A673 (cell line): ENCODE measurements around the gene IL1RAPL2. TPM values are rescaled to one million over a fixed set of nuclear protein-coding genes. Genes with fewer than 3 reads are reported as not detected.

ENCODE experiments used
- BruUV-seq: library from RNA; stranded (reverse); fragments of 400-500 nt; replicated peaks from 2 replicates; lab custom pipeline; 2021; lab: Mats Ljungman, UMichigan
- CTCF ChIA-PET: fragments of 300-600 bp; sonication (Branson Sonifier 250); formaldehyde crosslinking; loops from one replicate; lab custom pipeline; 2022; ENCODE audit warnings: antibody characterized with exemption; lab: Charles Lee
- POLR2A ChIA-PET: fragments of 300-600 bp; sonication (Branson Sonifier 250); formaldehyde crosslinking; loops from one replicate; lab custom pipeline; 2022; ENCODE audit warnings: antibody characterized with exemption; ENCODE audit not compliant: low non-redundant PET; lab: Charles Lee
- DNase-seq: peaks from one replicate; pipeline ENCODE4 v3.0.0-alpha.2; 2015; ENCODE audit warnings: low spot score
- H3K27ac ChIP-seq: fragments of 200-600 bp; sonication (generic); 2 replicates; pipeline ENCODE4 v1.5.1; 2016; ENCODE audit warnings: mixed run types, low read depth, mild to moderate bottlenecking, mixed read lengths, antibody characterized with exemption, low read length; ENCODE audit not compliant: poor library complexity, severe bottlenecking
- H3K27me3 ChIP-seq: fragments of 200-600 bp; sonication (generic); replicated peaks from 2 replicates; pipeline ENCODE4 v1.6.1; 2017; ENCODE audit warnings: mixed run types, low read depth, mild to moderate bottlenecking, mixed read lengths, antibody characterized with exemption, low read length; ENCODE audit not compliant: insufficient read depth, poor library complexity
- H3K36me3 ChIP-seq: fragments of 200-600 bp; sonication (generic); 2 replicates; pipeline ENCODE4 v1.6.1; 2016; ENCODE audit warnings: mixed run types, mild to moderate bottlenecking, mixed read lengths, antibody characterized with exemption, low read length; ENCODE audit not compliant: insufficient read depth, poor library complexity, severe bottlenecking
- H3K4me1 ChIP-seq: fragments of 200-600 bp; sonication (generic); 2 replicates; pipeline ENCODE4 v1.6.1; 2017; ENCODE audit warnings: mixed run types, mild to moderate bottlenecking, mixed read lengths, antibody characterized with exemption, low read length; ENCODE audit not compliant: insufficient read depth, poor library complexity, severe bottlenecking
- H3K4me3 ChIP-seq: fragments of 200-600 bp; sonication (generic); 2 replicates; pipeline ENCODE4 v1.5.1; 2016; ENCODE audit warnings: low read depth, mixed run types, mild to moderate bottlenecking, mixed read lengths, low read length; ENCODE audit not compliant: poor library complexity, severe bottlenecking
- H3K9me3 ChIP-seq: fragments of 200-600 bp; sonication (generic); 2 replicates; pipeline ENCODE4 v1.6.1; 2016; ENCODE audit warnings: mixed run types, low read depth, mild to moderate bottlenecking, mixed read lengths, antibody characterized with exemption, low read length; ENCODE audit not compliant: poor library complexity, severe bottlenecking
- CTCF ChIP-seq: fragments of 300-800, 200-600 bp; sonication (generic); conservative IDR thresholded peaks from 2 replicates; pipeline ENCODE4 v1.5.1; 2017; ENCODE audit warnings: low read depth, mild to moderate bottlenecking, antibody characterized with exemption, low read length, moderate library complexity, mixed read lengths
- EZH2 ChIP-seq: fragments of 200-600 bp; sonication (generic); IDR thresholded peaks from 2 replicates; pipeline ENCODE4 v1.6.1; 2017; ENCODE audit warnings: borderline replicate concordance, low read depth, mild to moderate bottlenecking, mixed read lengths, antibody characterized with exemption, low read length; ENCODE audit not compliant: poor library complexity, severe bottlenecking
- intact Hi-C: fragments of 100-400 bp; cut with micrococcal nuclease; formaldehyde crosslinking; loops from one replicate; pipeline ENCODE4 v1.10.0; 2022; ENCODE audit not compliant: unreplicated experiment
- total RNA-seq: library from RNA; stranded (reverse); gene quantifications from 2 replicates; pipeline ENCODE4 v1.2.3, GENCODE V29; 2021

The IL1RAPL2 gene
- total RNA-seq, 1 experiment from 2014 or later, result not detected

GRCh38 chrX:105608745-105609144, 1042.7 kb downstream of the IL1RAPL2 start:
- DNase-seq, result no peak
- H3K27me3 ChIP-seq, result no peaks in the 10 kb centered on the region
- no peaks in the 10 kb centered on the region for H3K4me1 ChIP-seq
- intact Hi-C loops, result no loop called here
- no peaks in the 10 kb centered on the region for H3K9me3 ChIP-seq
- ChIA-PET POLR2A (no interaction called here), CTCF (no interaction called here)
- H3K36me3 ChIP-seq, result no peaks in the 10 kb centered on the region
- TF ChIP-seq EZH2, result no peak
- no peak for TF ChIP-seq CTCF
- BruUV-seq, result no TSS peak
- no peak overlapping the region for H3K4me3 ChIP-seq
- H3K27ac ChIP-seq, result no peak overlapping the region

- no peak overlapping the region for H3K27ac ChIP-seq
- no peaks in the 10 kb centered on the region for H3K27me3 ChIP-seq
- TF ChIP-seq CTCF (no peak), EZH2 (no peak)
- no peaks in the 10 kb centered on the region for H3K4me1 ChIP-seq
- ChIA-PET POLR2A (no interaction called here), CTCF (no interaction called here)
- DNase-seq, result no peak
- no peaks in the 10 kb centered on the region for H3K9me3 ChIP-seq
- BruUV-seq, result no TSS peak
- H3K4me3 ChIP-seq, result no peak overlapping the region
- no peaks in the 10 kb centered on the region for H3K36me3 ChIP-seq
- intact Hi-C loops, result no loop called here
Observed at GRCh38 chrX:105609530-105609929, 1043.5 kb downstream of the IL1RAPL2 start.

GRCh38 chrX:105610411-105610810, 1044.4 kb downstream of the IL1RAPL2 start:
- DNase-seq, result no peak
- Histone ChIP-seq H3K36me3 (no peaks in the 10 kb centered on the region), H3K9me3 (no peaks in the 10 kb centered on the region), H3K27ac (no peak overlapping the region), H3K27me3 (no peaks in the 10 kb centered on the region), H3K4me1 (no peaks in the 10 kb centered on the region), H3K4me3 (no peak overlapping the region)
- TF ChIP-seq CTCF, result no peak
- TF ChIP-seq EZH2, result no peak
- no TSS peak for BruUV-seq
- CTCF ChIA-PET, result no interaction called here
- intact Hi-C loops, result no loop called here
- POLR2A ChIA-PET, result no interaction called here
